ENCODE measurements around the gene RAP1GAP.
A peak's percentile ranks its signal among the peaks of the same experiment; 100 is the strongest.

Gene RAP1GAP

DNA sequence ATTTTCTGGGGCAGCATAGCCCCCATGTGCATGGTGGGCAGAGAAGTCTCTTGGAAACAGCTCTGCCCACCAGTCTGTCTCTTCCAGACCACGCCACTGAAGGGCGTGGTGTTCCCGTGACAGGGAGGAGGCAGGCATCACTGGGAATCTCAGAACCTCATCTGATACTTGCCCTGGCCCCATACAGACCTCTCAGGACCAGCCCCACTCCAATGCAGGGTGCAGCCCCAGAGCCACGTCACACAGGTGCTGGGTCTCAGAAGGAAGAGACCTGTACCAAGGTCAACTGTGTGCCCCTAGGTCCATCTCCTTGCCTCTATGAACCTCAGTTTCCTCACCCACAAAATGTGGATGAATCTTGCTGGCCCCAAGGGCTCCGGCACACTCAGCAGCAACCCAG is 7.3 kb downstream of the RAP1GAP start:
- no peak for DNase-seq

GRCh38 chr1:21659924-21660326 is 9.2 kb downstream of the RAP1GAP start:
- no peak for DNase-seq

DNA sequence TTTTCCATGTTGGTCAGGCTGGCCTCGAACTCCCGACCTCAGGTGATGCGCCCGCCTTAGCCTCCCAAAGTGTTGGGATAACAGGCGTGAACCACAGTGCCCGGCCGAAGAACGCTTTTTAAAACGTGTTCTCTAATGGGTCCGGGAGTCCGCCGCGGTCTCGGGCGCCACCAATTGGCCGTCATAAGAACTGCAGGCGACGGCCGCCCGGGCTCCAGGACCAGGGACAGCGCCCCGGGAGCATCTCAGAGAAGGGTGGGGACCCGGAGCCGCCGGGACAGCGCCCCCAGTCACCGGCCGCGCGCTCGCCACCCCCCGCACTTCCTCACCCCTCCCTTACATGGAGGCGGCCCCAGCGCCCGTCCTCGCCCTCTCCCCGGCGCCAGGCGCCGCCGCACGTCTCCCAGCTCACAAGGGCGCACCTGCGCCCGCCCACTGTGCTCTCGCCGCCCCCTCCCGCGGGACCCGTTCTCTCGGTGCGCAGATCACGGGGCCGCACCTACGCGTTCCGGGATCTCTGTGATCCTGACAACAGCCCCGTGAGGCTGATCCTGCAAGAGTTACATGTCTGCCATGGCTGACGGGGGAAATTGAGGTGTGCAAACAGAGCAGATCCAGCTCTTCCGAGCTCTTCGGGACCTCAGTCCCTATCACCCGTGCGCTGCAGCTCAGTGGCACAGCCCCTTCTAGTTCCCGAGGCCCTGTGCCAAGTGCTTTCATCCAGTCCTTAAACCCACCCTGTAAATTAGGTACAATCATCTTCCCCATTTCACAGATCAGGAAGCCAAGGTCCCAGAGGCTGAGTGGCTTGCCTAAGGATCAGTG is 9.8 kb downstream of the RAP1GAP start:
- peak; percentile 72 for DNase-seq

- DNase-seq, result no peak
These were observed 11.5 kb downstream of the RAP1GAP start for GRCh38 chr1:21657456-21658190.

- DNase-seq, result no peak
These were observed 13.4 kb downstream of the RAP1GAP start for GRCh38 chr1:21655748-21656147.

DNA sequence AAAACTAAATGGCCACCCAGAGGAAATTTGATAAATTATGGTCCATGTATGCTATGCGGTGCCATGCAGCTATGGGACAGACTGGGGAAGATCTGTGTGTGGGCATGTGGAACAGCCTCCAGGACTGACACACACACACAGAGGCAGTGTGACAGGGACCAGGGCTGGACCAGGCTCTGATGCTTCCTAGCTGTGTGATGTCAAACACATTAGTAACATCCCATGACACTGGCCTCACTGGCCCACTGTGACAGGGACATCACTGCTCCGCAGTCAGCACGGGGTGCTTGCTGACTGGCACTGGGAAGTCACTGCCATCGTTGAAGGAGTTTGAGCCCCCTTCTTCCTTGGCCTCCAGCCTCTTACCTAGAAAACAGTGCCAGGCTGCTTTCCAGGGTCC is 13.9 kb downstream of the RAP1GAP start:
- DNase-seq, result no peak

GRCh38 chr1:21654209-21654608 is 14.9 kb downstream of the RAP1GAP start:
- no peak for DNase-seq

DNA sequence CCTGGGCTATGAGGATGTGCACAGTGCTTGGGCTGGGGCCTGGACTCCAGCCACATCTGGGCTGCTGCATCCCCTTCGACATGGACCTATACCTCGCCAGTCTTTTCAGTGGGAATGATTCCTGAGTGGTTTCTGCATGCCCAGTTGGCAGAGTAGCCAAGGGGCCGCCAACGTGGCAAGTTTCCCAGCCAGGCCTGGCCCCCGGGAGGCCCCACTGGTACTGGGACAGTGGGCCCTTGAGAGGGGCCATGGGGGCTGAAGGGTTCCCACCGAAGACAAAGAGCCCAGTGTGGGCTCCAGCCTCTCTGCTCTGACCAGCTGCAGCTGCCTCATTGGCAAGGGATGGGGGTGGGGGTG is 15.4 kb downstream of the RAP1GAP start:
- DNase-seq, result no peak

- no peak for DNase-seq
These were observed 16.0 kb downstream of the RAP1GAP start for GRCh38 chr1:21652937-21653743.

DNA sequence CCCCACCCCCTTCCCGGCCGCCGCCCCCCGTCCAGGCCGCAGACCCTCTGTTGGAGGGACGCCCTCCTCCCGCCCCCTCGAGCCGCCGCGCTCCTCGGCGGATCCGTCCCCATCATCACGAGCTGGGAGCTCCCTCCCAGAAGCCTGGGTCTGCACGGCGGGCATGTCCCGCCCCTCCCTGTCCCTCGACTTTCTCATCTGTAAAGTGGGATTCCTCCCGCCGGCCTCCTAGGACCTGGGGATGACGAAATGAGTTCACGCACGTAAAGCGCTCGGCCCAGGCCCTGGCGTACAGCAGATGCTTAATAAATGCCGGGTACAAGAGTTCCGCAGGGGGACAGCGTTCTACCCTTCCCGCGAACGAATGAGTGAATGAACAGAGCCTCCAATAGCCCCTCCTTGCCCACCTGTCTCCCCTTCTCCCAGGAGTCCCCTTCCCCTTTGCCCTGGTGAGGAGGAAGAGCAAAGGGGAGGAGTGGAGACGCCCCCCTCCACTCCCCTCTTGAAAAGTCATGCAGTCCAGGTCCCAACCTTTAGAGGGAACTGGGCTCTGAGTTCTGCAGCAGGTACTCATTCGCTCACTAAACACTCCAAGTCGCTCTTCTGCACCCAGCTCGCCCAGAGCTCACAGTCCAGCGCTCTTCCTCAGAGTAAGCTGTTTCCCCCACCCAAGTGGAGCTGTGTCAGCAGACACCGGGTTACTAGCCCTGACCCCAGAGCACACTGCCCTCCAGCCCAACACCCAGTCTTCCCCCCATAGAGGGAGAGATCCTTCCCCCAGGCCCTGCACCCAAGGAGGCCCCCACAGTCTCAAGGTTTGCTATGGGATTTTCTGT is 16.8 kb downstream of the RAP1GAP start:
- DNase-seq, result no peak

GRCh38 chr1:21651214-21652042 is 17.7 kb downstream of the RAP1GAP start:
- DNase-seq, result peak; percentile 51

DNA sequence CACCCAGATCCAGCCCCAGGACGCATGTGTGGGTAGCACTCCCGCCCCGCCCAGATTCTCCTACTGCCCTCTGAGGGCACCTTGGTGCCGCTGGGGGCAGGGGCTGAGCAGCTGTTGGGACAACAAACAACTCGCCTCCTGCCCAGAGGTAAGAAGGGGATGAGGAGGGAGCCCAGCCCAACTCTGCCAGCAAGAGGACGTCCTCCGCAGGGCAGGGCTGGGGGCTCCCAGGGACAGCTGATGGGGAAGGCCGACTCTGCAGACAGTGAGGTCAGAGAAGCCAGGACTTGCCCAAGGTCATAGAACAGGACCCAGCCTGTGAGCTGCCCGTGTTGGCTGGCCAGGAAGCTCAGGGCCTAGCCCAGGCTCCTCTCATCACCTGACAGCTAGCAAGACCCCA is 18.8 kb downstream of the RAP1GAP start:
- DNase-seq, result no peak

DNA sequence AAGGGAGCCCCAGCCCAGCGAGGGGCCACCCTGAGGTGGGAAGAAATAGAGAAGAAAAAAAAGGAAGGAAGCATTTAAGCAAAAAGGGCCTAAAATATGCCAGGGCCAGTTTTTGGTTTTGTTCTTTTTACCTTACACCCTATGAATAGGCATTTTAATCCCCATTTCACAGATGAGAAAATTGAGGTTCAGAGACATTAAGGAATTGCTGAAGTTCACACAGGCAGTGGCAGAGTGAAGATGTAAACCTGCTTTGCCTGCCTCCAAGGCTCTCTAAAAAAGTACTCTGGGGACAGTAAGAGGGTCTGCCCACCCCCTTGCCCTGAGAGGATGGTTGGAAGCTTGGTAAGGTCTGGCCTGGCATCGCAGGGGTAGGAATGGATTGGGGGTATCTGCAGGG is 19.8 kb downstream of the RAP1GAP start:
- no peak for DNase-seq

DNA sequence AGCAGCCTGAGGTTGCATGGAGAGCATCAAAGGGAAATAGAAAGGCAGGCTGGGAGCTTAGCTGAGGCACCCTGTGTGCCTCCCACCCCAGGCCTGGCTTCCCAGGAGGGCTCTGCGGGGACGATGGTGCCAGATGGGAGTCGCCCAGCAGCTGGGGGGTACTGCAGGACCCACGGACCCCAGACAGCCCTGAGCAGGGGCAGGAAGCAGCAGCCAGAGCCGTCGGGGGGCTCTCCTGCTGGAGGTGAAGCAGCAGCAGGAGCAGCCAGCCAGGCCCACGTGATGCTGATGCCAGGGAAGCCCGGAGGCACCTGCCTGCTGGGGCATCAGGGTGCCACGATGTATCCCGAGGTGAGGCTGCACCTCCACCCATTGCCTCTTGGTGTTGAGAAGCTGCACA is 20.4 kb downstream of the RAP1GAP start:
- DNase-seq, result no peak

- DNase-seq, result no peak
These were observed 20.8 kb downstream of the RAP1GAP start for GRCh38 chr1:21648352-21648730.

- DNase-seq, result peak; percentile 18
These were observed 21.5 kb downstream of the RAP1GAP start for GRCh38 chr1:21647431-21648351.

DNA sequence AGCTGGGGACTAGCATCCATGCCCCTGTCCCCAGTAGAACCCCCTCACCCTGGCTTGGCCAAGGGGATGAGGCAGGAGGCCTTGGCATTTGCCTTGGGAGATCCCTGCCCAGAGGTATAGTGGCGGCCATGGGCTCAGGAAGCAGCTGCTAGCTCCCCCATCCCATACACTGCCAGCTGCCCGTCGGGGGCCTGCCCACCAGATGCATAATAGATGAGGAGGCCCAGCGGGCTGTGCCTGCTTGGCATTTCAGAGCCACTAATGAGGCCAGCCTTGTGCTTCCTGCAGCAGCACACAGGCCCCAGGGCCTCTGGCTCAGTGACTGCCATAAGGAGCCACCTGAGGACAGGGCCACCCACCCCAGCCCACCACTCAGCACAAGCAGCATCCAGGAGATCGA is 23.6 kb downstream of the RAP1GAP start:
- no peak for DNase-seq

GRCh38 chr1:21644906-21645305 is 24.3 kb downstream of the RAP1GAP start:
- no peak for DNase-seq

DNA sequence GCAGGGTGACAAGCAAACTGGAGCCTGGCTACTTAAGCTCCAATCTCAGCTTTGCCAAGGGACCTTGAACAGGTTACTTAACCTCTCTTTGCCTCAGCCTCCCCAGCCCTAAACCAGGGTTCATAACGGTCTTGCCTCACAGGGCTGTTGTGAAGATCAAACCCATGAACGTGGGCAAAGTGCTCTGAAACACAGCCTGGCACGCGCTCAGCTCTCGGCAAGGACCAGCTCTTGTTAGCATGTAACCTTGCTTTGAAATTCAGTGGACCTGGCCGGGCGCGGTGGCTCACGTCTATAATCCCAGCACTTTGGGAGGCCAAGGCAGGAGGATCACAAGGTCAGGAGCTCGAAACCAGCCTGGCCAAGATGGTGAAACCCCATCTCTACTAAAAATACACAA is 24.8 kb downstream of the RAP1GAP start:
- no peak for DNase-seq

- no peak for DNase-seq
These were observed 25.5 kb downstream of the RAP1GAP start for GRCh38 chr1:21643624-21644023.

Data from stimulated activated CD4-positive, alpha-beta T cell treated with anti-CD3 and anti-CD28 coated beads, Interleukin-4, amount 100 ng/mL, for 1 hour (primary cell).